Glomerular endothelial cell (primary cell): ENCODE measurements around the gene ZBTB17. TPM values are rescaled to one million over a fixed set of nuclear protein-coding genes. Genes with fewer than 3 reads are reported as not detected.
"Not testable (repeated sequence)": the region's sequence is repeated elsewhere in the genome, so short reads cannot be mapped to it uniquely, and the experiment has no call there.

Experiments used
- DNase-seq: peaks from one replicate; pipeline ENCODE4 v3.0.0-alpha.2; 2011; ENCODE audit warnings: low read depth, low spot score; ENCODE audit errors: extremely low read depth
- total RNA-seq: library from RNA; depleted of rRNA; stranded (reverse); fragments of >200 nt; gene quantifications from 2 replicates; pipeline ENCODE4 v1.2.3, GENCODE V29; 2015

The ZBTB17 gene
- 27.6 and 35.6 TPM in 2 replicates for total RNA-seq

DNA sequence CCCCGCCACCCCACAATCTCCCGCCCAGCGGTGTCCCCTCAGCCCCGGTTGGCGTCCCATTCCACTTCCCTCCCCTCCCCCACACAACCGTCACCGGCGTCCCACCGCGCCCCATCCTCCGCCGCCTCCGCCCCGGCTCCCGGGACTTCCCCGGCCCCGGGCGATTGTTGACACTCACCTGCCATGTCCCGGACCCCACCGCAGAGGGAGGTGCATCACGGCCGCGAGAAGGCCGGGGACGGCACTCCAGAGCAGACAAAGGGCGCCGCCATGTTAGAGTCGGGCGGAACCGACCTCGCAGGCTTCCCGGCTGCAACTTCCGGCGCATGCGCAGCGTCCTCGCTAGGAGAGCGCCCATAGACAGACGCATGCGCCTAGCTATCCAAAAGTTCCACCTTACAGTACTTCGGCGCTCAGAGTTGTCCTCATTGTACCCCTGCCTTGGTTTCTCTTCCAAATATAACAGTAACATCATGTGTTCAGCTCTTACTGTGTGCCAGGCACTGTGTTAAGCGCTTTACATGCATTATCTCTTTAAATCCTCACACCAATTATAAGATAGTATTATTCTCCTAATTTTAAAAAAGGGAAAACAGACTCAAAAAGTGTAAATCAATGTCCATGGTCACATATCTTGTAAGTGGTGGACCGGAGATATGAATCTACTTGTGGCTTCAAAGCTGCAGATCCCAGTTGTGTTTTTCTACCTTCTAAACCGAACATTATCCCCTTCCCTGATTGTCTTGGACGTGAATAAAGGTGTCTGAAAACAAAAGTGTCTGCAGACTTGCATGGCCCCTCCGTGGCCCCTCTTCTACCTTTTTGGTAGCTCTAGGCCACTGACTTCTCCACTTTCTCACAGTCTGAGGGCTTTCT, at the start of gene ZBTB17:
Gene ZBTB17, minus strand, starts transcription at position 297 of the 876 bp plus-strand sequence. CDS start 27,606 bp downstream, outside the sequence.
- no peak for DNase-seq

DNA sequence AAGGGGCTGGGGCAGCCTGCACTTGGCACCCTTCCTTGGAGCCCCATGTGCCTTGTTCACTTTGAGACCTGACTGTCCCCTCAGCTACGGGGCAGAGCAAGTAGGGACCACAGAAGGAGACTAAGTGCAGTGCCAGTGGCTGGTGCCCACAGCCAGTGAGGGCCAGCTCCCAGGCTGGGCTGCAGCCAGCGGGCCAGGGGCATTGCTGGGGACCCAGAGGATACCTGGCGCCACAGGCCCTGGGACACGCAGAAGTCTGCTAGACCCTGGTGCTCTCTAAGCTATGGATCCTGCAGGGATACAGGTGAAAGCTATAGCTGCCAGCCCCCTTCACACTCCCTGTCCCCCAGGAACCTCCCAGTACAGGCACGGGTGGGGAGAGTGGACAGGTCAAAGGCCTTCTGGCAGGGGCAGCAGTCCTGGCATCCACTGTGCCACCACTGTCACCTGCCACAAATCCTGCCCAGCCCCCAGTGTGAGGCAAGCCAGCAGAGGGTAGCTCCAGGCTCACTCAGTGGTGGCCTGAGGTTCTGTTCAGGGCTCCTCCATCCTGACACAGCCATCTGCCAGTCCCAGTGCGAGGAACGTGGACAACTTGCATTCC, 47.3 kb upstream of the ZBTB17 start:
- DNase-seq: no peak

DNA sequence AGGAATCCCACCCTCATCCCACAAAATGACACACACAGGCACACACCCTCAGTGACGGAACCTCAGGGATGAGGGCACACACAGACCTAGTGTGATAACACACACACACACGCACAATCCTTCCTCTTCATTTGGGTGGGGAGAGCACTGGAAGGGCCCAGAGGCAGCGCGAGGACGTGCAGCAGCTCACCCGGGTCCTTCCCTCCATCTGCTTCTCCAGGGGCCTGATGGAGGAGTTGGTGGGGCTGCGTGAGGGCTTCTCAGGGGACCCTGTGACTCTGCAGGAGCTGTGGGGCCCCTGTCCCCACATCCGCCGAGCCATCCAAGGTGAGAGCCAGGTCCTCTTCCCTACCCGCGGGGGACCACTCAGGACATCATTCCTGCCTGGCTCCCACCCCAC, 46.5 kb upstream of the ZBTB17 start:
- DNase-seq: no peak

DNA sequence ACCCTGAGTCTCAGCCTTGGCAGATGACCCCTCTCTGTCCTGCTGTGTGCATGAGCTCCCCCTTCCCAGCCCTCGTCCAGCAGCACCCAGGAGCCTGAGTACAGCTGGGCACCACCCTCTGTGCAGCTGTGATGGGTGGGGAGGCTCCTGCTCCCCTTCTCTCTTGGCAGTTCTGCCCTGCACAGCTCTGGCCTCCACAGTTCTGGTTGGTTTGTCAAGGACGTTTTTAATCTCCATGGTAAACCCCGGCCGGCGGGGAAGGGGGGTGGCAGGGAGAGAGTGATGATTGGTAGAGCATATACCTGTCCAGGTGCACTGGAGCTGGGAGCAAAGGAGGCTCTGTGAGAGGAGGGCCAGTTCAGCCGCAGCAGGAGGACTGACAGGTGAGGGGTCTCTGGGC, 45.8 kb upstream of the ZBTB17 start, which contains the start of gene CLCNKA:
Gene CLCNKA, plus strand, starts transcription at position 356 of the 400 bp plus-strand sequence. CDS start 584 bp downstream, outside the sequence.
- DNase-seq: no peak

DNA sequence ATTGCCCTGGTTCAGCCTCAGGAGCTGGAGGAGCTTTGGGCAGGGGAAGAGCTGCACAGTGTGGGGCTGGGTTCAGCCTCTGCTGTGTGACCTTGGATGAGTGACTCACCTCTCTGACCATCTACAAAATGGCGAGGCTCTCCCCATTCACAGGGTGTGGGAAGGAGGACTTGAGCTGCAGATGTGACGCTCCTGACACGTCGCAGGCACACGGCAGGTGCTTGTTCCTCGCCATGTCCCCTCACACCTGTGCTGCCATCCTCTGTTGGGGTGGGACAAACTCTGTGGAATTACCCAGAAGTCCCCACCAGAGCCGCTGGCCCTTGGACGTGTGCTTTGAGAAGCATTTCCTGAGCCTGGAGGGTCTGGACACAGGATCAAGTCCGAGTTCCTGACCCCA, 45.0 kb upstream of the ZBTB17 start:
- DNase-seq: not testable (repeated sequence)

DNA sequence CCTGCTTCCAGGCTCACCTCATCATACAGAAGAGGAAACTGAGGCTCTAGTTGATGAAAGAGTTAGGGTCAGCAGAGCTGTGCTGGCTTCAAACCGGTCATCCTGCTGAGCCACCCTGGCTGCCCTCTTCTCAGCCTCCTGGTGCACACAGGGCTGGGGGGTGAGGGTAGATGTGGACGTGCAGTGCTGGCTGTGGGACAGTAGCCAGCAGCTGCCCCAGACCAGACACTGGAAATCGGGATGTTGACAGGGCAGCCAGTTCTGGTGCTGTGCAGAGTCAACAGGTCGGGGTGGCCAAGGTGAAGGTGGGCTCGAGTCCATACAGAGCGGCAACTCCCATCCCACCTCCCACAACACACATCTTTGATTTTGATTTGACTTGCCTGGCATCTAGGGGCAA, 44.4 kb upstream of the ZBTB17 start:
- no peak for DNase-seq

DNA sequence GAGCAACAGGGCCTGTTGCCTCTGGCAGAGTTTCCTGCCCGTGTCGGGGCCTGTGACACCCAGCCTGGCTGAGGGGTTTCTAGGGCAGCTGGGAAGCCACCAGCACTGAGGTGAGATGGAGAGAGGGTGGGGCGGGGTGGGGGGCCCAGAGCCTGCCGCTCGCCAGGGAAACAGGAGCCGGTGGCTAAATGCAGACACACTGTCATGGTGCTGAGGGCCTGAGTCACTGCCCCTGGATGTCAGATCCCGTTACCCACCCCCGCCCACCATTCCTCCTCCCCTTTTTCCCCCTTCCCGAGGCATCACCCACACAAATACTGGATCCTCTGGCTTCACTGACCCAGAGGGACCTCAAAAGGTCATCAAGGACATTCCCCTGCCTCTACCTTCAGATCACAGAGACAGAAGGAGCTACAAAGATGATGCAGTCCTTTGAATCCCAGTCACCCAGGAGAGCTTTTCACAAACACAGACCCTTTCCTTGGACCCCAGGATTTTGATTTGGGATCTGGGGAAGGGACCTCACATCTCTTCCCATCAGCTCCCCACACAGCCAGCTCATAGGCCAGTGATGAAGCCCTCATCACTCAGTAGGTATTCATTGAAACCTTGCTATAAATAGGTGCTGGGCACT, 43.9 kb upstream of the ZBTB17 start:
- DNase-seq: no peak

DNA sequence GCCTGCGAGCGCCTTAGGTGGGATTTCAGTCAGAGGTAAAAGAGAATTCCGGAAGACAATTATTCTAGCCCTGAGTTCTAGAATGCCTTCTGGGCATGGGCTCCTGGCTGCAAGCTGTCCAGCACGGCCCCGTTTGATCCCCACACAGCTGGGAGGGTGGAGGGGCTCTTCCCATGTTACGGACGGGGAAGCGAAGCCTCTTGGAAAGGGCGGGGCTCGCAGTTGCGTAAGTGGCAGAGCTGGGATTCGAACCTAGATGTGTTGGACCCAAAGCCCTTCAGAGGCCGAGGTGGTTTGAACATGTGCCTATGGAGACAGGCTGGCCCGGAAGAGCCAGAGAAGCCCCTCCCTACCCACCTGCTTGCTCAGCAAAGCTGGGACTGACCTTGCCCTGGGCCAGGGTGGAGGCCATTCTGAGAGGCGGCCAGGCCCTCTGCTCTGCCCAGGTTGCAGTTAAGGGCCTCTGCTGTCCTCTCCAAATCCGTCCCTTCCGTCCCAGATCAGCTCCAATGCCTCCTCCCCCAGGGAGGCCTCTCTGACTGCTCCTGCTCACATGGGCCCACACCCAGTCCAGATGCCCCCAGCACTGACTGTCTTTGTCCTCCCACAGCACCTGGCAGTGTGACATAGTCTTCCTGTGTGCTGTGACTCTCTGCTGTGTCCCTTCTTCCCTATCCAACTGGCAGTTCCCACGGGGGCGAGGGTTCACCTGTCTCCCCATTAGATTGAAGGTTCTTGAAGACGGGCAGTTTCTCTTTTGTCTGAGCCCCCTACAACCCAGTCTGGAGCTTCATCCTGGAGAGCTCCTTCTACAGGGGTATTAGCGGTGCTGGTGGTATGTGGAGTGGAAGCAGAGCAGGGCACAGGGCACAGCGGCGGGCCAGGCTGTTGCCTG, 43.1 kb upstream of the ZBTB17 start:
- DNase-seq: no peak

DNA sequence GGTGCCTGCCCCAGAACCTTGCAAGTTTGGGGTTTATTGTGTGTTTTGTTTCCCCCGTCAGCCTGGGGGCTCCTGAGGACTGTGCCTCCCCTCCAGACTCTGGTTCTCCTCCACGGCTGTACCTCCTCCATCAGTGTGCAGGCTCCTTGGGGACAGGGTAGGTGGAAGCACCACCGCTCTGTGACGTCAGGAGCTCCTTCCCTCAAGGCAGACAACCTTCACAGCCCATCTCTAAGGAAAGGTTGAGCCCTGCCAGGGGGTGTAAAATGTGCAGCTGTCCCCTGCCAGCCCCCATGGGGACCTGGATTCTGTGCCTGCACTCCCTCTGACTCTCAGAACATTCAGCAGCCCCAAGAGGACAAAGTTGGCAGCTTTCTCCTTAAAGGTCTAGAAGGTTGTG, 42.4 kb upstream of the ZBTB17 start:
- DNase-seq: no peak

DNA sequence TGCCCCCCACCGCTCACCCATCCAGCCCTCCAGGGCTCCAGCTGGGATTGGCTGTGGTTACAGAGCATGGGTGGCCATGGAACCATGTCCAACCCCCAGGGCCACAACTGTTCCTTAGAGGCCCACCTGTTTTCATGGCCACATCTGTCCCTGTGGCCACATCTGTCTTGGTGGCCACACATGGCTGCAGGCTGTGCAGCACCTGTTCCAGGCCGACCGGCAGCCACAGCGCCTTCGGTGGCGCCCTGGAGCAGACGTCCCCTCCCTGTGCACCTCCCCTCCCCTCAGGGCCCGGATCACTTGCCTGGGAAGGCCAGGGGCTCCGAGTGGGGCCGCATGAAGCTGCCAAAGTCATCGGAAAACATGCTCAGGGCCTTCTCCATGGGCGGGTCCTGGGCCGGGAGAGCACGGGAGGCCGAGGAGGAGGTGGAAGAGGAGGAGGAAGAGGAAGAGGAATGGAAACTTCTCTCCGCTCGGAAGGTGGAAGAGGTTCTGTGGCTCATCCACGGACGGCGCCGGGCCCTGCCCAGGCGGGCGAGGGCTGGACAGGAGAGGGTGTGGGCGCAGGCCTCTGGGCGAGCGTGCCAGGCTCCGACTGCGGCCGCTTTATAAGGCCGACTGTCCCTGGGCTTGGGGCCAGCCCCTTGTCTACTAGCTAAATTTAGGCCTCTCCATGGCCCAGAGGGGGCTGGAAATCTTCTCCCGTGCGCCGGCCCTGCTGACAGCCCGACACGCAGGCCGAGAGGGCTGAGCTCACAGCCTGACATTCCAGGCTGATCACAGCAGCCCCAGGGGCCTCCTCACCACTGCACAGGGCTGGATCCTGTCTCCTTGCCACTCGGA, 41.8 kb upstream of the ZBTB17 start, which contains the start of gene HSPB7:
Gene HSPB7, minus strand, starts transcription at position 583 of the 843 bp plus-strand sequence. Its CDS starts 80 bp downstream, at position 503.
- DNase-seq: no peak

DNA sequence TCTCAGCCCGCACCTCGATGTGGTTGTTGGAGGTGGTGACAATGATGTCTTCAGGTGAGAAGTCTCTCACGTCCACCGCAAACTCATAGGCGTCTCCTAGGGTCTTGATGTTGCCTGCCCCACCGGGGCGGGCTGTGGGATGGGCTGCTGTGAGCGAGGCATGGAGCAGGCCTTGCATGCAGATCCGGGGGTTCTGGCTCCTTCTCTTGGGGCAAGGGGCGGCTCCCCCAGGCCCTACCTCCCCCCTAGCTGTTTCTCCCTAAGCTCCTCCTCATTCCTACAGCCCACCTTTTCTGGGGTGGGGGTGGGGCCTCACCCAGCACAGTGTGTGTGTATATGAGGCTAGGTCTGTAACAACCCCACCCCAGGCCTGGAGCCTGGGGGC, 41.2 kb upstream of the ZBTB17 start:
- DNase-seq: no peak

DNA sequence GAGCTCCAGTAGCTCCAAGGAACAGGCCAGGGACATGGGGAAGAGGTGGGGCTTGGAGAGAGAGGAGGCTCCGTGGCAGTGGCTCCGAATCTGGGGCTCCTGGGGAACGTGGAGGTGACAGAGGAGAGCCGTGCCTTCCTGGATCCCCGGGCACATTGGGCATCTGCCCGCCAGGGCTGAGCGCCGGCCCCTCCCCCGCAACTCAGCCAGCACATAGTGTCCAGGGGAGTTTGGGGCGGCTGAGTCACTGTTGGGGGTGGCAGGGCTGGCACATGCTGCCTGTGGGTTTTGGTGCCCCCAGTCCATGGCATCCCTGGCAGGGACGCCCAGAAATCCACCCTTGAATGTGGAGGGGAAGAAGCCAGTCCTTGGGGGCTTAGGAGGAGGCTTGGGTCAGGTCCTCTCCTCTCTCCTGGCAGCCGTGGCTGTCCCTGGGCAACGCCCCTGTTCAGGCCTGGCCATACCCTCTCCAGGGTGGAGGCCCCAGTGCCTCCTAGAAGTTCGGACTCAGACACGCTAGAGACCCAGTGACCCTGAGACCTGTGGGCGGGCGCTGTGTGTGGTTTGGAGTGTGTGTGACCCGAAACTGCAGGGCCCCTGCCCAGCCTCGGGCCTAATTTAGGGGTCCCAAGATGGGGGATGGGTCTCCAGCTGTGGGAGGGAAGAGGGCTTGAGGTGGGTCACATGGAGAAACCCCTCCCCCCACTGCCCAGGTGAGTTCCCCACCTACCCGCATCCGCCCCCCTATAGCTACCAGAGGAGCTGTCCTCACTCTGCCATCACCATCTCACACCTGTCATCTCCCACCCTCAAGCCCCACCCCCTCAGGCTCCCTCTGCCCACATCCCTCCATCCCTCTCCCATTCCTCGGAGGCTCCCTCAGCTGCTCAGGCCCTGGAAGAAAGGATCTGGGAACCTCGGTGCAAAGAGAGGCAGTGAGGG, 40.3 kb upstream of the ZBTB17 start:
- DNase-seq: no peak

DNA sequence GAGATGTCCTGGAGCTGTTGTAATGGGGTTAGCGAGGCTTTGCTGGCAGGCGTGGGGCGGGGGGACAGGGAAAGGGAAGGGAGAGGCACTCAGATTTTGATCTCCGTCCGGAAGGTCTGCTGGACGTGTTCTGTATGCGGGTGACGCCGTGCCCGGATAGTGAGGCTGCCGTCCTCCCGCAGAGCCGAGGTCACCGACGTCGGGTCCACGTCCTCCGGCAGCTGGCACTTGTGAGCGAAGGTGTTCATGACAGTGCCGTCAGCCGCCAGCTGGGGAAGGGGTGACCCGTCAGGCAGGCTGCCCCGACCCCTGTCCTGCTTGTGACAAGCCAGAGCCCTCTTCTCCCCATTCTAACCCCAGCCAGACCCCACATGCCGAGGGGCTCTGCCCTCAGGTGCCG, 39.6 kb upstream of the ZBTB17 start:
- no peak for DNase-seq

DNA sequence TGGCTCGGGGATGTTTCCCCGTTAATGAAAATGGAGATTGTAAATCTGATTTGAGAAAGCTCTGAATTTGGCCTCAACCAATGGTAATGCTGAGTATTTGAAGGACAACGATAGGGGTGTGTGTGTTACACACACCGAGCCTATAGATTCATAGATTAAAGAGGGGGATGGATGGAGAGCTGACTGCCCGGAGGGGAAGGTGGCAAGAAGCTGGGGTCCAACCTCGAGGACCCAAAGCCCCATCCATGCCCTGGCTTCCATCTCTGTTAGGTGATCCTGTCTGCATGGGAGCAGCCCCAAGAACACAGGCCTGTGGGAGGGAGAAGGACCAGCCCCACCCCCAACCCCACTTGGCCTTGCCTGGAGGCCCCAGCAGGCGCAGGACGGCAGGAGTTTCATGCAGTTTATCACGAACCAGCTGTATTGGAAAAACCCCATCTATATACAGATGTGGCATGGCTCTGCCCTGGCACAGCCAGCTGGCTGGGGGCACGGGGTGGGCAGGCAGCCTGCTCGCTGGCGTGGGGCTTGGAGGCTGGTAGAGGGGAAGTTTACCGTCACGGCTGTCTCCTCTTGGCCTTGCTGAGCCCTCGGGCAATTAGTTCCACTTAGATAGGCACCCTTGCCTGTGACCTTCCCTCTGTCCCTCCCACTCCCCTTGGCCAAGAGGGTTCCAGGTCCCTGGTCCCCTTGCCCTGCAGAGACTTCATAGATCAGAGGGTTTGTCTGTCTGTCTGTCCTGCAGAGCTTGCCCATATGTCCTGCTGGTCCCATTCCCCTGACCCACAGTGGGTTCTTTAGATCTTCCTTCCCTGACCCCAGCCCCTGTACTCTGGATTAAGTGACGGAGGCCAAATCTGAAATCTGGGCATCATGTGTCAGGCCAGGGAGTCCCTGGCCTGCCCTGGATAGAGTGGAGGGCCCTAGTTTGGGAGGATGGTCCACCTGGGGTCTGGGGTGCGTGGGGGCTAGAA, 38.9 kb upstream of the ZBTB17 start:
- no peak for DNase-seq

DNA sequence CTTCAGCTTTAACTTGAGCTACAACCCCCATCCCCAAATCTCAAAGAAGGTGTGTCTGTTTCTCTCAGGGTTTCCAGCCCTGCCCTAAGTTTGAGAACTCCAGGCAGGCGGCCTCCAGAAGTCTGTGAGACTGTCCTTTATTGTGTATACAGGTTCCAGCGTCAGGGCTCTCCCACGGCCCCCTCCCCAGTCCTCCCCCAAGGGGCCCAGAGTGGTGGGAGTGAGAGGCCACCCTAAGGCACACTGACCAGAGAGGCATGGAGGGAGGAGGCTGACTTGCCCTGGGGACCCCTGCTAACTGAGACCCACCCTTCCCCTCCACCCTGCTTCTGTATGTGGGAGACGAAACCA, 38.0 kb upstream of the ZBTB17 start:
- DNase-seq: no peak

DNA sequence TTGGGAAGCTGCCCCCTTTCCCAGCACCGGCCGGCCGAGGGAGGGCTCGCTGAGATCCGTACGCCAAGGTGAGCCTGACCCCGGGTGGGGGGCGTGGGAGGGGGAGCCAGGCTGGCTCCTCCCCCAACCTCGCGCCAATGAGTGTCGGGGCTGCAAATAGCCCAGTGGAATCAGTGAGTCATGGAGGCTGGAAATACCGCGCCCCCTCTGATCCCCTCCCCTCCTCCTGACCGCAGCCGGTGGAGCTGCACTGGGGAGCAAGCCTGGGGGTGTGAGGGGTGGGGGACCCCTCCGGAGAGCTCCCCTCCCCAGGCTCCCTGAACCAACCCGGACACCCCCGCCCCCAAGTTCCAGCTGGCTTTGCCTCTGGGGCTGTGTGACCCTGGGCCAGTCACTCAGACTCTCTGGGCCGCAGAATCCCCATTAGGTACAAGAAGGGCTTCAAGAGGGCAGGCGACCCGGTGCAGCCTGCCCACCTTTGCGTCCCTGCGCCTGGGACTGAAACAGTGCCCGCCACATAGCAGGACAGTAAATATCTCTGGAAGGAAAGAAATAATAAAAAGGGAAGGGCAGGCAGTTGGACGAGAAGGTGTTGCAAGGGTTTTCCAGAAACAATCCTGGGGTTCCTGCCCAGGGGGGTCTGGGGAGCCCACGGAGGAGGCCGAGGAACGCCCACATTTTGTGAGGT, 37.5 kb upstream of the ZBTB17 start:
- DNase-seq: no peak
